Coronary artery (tissue), 2 donors: ENCODE data around the gene AFF3.
A peak's percentile ranks its signal among the peaks of the same experiment; 100 is the strongest.

Experiments used
- DNase-seq: peaks from one replicate; pipeline ENCODE4 v3.0.0-alpha.2; 2017; ENCODE audit warnings: low spot score
- H3K27ac ChIP-seq, 2 donors: fragments of 200-600 bp; sonication (generic); one replicate each; pipeline ENCODE4 v1.5.1; 2016 to 2019
- H3K4me3 ChIP-seq: fragments of 200-600 bp; sonication (generic); 2 replicates; pipeline ENCODE4 v1.5.1; 2016; ENCODE audit warnings: mild to moderate bottlenecking, moderate library complexity
- CTCF ChIP-seq: fragments of 200-600 bp; sonication (generic); IDR thresholded peaks from one replicate; pipeline ENCODE4 v1.5.1; 2019; ENCODE audit warnings: antibody characterized with exemption

Gene AFF3

GRCh38 chr2:99818842-99819241 lies 323.5 kb downstream of the AFF3 start:
- H3K27ac ChIP-seq = no peak overlapping the region
- TF ChIP-seq CTCF = no peak
- no peak for DNase-seq
- H3K4me3 ChIP-seq = no peak overlapping the region

GRCh38 chr2:99816908-99817307 lies 325.5 kb downstream of the AFF3 start:
- H3K27ac ChIP-seq = no peak overlapping the region
- TF ChIP-seq CTCF = no peak
- no peak overlapping the region for H3K4me3 ChIP-seq
- DNase-seq = peak; percentile 9

- no peak overlapping the region for H3K27ac ChIP-seq
- no peak for DNase-seq
- H3K4me3 ChIP-seq = no peak overlapping the region
- TF ChIP-seq CTCF = no peak
Observed at GRCh38 chr2:99812426-99812825, 330.0 kb downstream of the AFF3 start.

GRCh38 chr2:99811544-99811943 lies 330.8 kb downstream of the AFF3 start:
- Histone ChIP-seq H3K27ac (no peak overlapping the region), H3K4me3 (no peak overlapping the region)
- peak; percentile 21 for DNase-seq
- no peak for TF ChIP-seq CTCF

- Histone ChIP-seq H3K27ac (no peak overlapping the region), H3K4me3 (no peak overlapping the region)
- peak; percentile 24 for DNase-seq
- TF ChIP-seq CTCF = no peak
Observed at GRCh38 chr2:99810225-99810624, 332.2 kb downstream of the AFF3 start.

GRCh38 chr2:99809259-99809900 lies 333.0 kb downstream of the AFF3 start:
- DNase-seq = peak; percentile 33
- no peak overlapping the region for H3K27ac ChIP-seq
- H3K4me3 ChIP-seq = no peak overlapping the region
- no peak for TF ChIP-seq CTCF

- Histone ChIP-seq H3K4me3 (no peak overlapping the region), H3K27ac (no peak overlapping the region)
- DNase-seq = no peak
- no peak for TF ChIP-seq CTCF
Observed at GRCh38 chr2:99808361-99809200, 333.8 kb downstream of the AFF3 start.
